HG03095 (cell line): ENCODE data around the gene F8.
"Not testable (repeated sequence)": the region's sequence is repeated elsewhere in the genome, so short reads cannot be mapped to it uniquely, and the experiment has no call there.

Source experiments
- ATAC-seq: cut with Tn5 transposase; IDR thresholded peaks from one replicate; pipeline ENCODE4 v1.9.1; 2021; ENCODE audit warnings: moderate library complexity; ENCODE audit not compliant: unreplicated experiment

Gene F8

GRCh38 chrX:154987940-154988339 lies 34.6 kb downstream of the F8 start:
- no peak for ATAC-seq

GRCh38 chrX:154986826-154987575 lies 35.5 kb downstream of the F8 start:
- ATAC-seq: no peak

GRCh38 chrX:154981116-154981411 lies 41.5 kb downstream of the F8 start:
- ATAC-seq: no peak

- peak; percentile 97 for ATAC-seq
Observed at GRCh38 chrX:154980330-154981115, 42.0 kb downstream of the F8 start.

- no peak for ATAC-seq
Observed at GRCh38 chrX:154979629-154980028, 42.9 kb downstream of the F8 start.

GRCh38 chrX:154968353-154968752 lies 54.2 kb downstream of the F8 start:
- ATAC-seq: no peak

GRCh38 chrX:154967603-154968002 lies 54.9 kb downstream of the F8 start:
- no peak for ATAC-seq

- ATAC-seq: no peak
Observed at GRCh38 chrX:154961947-154962346, 60.6 kb downstream of the F8 start.

- not testable (repeated sequence) for ATAC-seq
Observed at GRCh38 chrX:154955799-154956198, 66.7 kb downstream of the F8 start.

GRCh38 chrX:154939265-154939664 lies 83.3 kb downstream of the F8 start:
- ATAC-seq: not testable (repeated sequence)

GRCh38 chrX:154924771-154925170 lies 97.8 kb downstream of the F8 start:
- not testable (repeated sequence) for ATAC-seq

GRCh38 chrX:154918060-154918483 lies 104.5 kb downstream of the F8 start:
- ATAC-seq: peak; percentile 52

GRCh38 chrX:154914052-154914451 lies 108.5 kb downstream of the F8 start:
- no peak for ATAC-seq

- not testable (repeated sequence) for ATAC-seq
Observed at GRCh38 chrX:154910528-154910927, 112.0 kb downstream of the F8 start.

- not testable (repeated sequence) for ATAC-seq
Observed at GRCh38 chrX:154910048-154910447, 112.5 kb downstream of the F8 start.

- no peak for ATAC-seq
Observed at GRCh38 chrX:154908821-154909220, 113.7 kb downstream of the F8 start.

GRCh38 chrX:154902408-154902807 lies 120.1 kb downstream of the F8 start:
- no peak for ATAC-seq

GRCh38 chrX:154900323-154900722 lies 122.2 kb downstream of the F8 start:
- no peak for ATAC-seq

- ATAC-seq: no peak
Observed at GRCh38 chrX:154892296-154892695, 130.2 kb downstream of the F8 start.

- no peak for ATAC-seq
Observed at GRCh38 chrX:154890990-154891639, 131.4 kb downstream of the F8 start.

GRCh38 chrX:154886789-154887221 lies 135.7 kb downstream of the F8 start:
- peak; percentile 60 for ATAC-seq
